GM12875 (cell line): Measurements from ENCODE around the gene PAX4.

Source experiments
- H3K4me3 ChIP-seq: one replicate; pipeline ENCODE4 v1.5.1; 2011; ENCODE audit warnings: low read depth, low read length, control low read depth
- CTCF ChIP-seq: IDR thresholded peaks from 2 replicates; pipeline ENCODE4 v1.5.1; 2011; ENCODE audit warnings: low read depth, mild to moderate bottlenecking, control low read depth, inconsistent platforms, low read length, moderate library complexity, borderline replicate concordance; ENCODE audit not compliant: insufficient read depth

The PAX4 gene

GRCh38 chr7:127625331-127625730, 7.4 kb upstream of the PAX4 start:
- TF ChIP-seq CTCF: no peak
- H3K4me3 ChIP-seq: no peak overlapping the region

GRCh38 chr7:127620406-127621233, 2.7 kb upstream of the PAX4 start:
- TF ChIP-seq CTCF: no peak
- no peak overlapping the region for H3K4me3 ChIP-seq

GRCh38 chr7:127619681-127620405, 1.9 kb upstream of the PAX4 start:
- no peak overlapping the region for H3K4me3 ChIP-seq

GRCh38 chr7:127618775-127619174, 833 bp upstream of the PAX4 start:
- no peak for TF ChIP-seq CTCF
- no peak overlapping the region for H3K4me3 ChIP-seq

More at GRCh38 chr7:127619681-127620405, 1.9 kb upstream of the PAX4 start:
- TF ChIP-seq CTCF: no peak

- H3K4me3 ChIP-seq: no peak overlapping the region
- TF ChIP-seq CTCF: no peak
Measured at GRCh38 chr7:127616724-127617123, 1.2 kb downstream of the PAX4 start.

- TF ChIP-seq CTCF: no peak
- H3K4me3 ChIP-seq: no peak overlapping the region
Measured at GRCh38 chr7:127612263-127612662, 5.7 kb downstream of the PAX4 start.

- H3K4me3 ChIP-seq: no peak overlapping the region
- TF ChIP-seq CTCF: no peak
Measured at GRCh38 chr7:127609297-127609696, 8.6 kb downstream of the PAX4 start.
